ENCODE measurements around the gene P2RY6.
"Not testable (repeated sequence)": the region's sequence is repeated elsewhere in the genome, so short reads cannot be mapped to it uniquely, and the experiment has no call there.

The P2RY6 gene

GRCh38 chr11:73271936-73272679 is at the start of gene P2RY6:
Gene P2RY6 (plus strand): TSS chr11:73272338. CDS start chr11:73296519, 24,181 bp downstream.
- peak; percentile 47 for DNase-seq (ENCODE audit: low spot score)

- DNase-seq (ENCODE audit: low spot score), result no peak
These were observed 48.0 kb upstream of the P2RY6 start for GRCh38 chr11:73223998-73224730.

GRCh38 chr11:73225001-73225686 is 47.0 kb upstream of the P2RY6 start:
- no peak for DNase-seq (ENCODE audit: low spot score)

DNA sequence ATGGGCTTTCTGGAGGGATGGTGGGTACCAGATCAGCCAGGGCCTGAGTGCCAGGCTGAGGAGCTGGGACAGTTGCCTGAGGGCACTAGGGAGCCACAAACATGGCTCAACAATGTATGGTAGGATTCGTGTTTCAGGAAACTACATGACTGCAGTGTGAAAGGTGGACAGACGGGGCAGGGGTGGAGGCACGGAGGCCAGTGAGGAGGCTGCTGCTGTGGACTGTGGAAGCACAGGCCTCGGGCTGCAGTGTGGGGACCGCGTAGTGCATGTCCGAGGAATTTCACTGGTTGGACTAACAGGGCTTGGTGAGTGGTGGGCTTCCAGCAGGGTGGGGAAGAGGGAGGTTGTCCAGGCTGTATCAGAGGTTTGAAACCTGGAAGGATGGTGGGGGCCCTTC is 46.3 kb upstream of the P2RY6 start:
- DNase-seq (ENCODE audit: low spot score), result no peak

GRCh38 chr11:73226297-73227006 is 45.7 kb upstream of the P2RY6 start:
- DNase-seq (ENCODE audit: low spot score), result no peak

DNA sequence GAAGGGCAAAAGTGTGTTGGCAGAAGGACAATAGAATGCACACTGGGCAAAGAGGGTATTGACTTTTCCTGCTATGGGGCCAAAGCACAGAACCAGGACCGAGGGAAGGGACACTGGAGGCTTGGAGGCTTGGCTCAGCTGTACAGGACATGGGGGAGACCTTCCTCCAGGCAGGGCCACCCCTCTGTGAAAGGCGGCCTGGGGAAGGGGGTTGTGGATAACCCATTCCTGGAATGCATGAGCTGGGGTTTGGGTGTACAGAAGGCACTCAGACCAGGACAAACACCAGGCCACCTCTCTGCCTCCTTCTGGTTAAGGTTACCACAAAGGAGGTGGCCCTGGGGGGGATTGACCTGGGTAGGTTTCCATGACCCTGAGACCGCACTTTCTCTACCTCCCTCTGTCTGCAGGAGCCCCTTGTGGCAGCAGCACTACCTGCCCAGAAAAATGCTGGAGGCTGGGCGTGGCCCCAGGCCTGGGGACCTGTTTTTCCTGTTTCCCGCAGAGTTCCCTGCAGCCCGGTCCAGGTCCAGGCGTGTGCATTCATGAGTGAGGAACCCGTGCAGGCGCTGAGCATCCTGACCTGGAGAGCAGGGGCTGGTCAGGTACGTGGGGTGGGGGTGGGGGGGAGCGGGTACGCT is 44.4 kb upstream of the P2RY6 start:
- DNase-seq (ENCODE audit: low spot score), result peak; percentile 3

DNA sequence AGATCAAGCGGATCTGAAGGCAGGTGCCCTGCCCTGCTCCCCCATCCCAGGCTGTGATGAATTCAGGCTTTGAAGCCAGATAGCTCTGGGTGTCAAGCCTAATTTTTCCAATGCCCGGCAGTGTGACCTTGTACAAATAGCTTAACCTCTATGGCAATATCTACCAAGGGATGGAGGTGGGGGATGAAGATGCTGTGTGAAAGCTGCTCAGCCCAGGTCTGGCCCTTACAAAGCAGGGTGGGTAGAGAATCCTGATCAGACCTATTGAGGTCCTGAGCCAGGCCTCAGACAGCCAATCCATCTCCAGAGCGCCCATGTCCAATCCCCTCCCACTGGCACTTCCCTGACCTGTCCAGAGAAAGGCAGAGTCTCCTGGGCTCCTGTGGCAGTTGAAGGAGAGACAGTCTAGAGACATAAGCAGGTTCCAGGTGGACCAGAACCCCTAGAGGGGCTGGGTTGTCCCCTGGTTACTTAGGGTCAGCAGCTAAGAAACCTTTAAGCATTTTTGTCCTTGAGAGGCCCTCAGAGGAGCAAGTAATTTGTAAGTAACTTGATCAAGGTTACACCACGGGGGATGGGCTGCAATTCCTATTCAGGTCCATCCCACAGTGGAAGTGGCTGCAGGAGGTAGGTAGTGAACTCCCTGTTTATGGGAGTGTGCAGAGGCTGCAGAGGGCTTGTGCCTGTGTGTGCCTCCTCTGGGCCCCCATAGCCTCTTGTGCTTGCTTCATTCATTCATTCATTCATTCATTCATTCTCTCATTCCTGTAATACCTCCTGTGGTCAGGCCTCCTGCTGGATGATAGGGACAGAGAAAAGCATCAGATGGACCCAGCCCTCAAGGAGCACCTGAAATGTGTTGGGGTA is 43.6 kb upstream of the P2RY6 start:
- no peak for DNase-seq (ENCODE audit: low spot score)

- peak; percentile 0 for DNase-seq (ENCODE audit: low spot score)
These were observed 42.7 kb upstream of the P2RY6 start for GRCh38 chr11:73229321-73229895.

DNA sequence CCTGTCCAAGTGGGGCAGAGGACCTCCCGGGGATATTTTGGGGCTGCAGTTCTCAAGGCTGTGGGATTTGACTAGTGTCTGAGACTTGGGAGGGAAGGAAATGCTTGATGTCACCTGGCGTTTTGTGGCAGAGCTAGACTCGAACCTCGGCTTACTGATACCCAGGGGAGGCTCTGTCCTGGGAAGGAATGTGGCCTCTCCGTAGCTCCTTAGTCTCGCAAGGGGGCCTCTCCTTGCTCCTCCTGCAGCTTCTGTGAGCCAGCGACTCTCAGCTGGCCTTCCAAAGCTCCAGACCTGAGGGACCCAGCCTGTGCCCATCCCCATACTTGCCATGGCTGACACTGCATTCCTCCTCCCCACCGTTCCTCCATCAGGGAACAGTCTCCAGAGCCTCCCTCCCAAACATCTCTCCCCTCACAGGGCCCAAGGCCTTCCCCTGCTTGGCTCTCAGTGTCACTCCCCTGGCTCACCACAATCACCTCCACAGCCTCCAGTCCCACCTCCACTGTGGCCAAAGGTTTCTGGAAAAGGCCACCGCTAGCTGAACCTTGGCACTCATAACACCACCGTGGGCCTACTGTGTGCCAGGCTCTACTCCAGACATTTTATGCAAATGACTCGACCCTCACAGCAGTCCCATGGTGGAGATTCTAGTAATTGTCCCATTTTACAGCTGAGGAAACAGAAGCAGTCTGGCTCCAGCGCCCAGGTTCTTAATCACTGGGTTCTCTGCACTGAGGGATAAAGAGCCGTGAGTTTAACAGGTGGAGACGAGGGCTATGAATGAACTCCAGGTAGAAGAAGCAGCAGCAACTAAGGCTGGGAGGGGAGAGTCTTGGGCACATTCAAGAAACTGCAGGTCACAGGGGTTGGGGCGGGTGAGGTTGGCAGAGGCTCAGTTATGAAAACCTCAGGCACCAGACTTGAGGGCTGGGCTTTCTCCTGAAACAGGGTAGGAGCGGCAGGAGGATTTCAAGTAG is 42.0 kb upstream of the P2RY6 start:
- DNase-seq (ENCODE audit: low spot score), result peak; percentile 1

GRCh38 chr11:73230931-73231330 is 41.2 kb upstream of the P2RY6 start:
- no peak for DNase-seq (ENCODE audit: low spot score)

DNA sequence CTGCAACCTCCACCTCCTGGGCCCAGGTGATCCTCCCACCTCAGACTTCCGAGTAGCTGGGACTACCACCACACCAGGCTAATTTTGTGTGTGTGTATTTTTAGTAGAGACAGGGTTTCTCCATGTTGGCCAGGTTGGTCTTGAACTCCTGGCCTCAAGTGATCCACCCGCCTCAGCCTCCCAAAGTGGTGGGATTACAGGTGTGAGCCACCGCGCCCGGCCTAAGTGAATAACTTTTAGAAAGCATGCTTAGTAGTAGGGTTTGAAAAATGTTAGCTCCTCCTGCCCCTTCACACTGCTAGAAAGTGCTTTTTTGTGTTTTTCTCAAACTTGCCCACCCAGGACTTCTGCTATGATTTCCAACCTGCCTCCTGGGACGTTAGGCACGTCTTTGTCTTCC is 39.7 kb upstream of the P2RY6 start:
- DNase-seq (ENCODE audit: low spot score), result not testable (repeated sequence)

- DNase-seq (ENCODE audit: low spot score), result no peak
These were observed 38.9 kb upstream of the P2RY6 start for GRCh38 chr11:73233211-73233610.

GRCh38 chr11:73233692-73234470 is 38.3 kb upstream of the P2RY6 start:
- no peak for DNase-seq (ENCODE audit: low spot score)

- DNase-seq (ENCODE audit: low spot score), result no peak
These were observed 37.5 kb upstream of the P2RY6 start for GRCh38 chr11:73234471-73235181.

DNA sequence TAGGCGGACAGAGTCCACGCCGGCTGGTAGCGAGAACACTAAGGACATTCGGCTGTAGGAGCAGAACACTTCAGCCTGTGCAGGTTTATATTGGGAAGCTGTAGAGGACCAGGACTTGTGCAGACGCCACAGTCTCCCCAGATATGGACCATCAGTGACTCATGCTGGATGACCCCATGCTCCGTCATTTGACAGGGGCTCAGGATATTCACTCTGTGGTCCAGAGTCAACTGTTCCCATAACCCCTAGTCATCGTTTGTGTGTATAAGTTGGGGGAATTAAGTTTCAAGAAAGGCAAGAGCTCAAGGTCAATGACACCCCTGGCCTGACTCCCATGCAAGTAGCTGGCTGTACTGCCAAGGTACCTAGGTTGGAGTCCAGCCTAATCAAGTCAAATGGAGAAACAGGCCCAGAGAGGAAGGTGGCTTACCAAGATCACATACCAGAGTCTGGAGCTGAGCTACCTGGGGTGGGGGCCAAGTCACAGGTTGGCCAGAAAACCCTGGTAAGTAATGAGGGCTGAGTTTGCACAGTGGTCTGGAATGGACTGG is 36.8 kb upstream of the P2RY6 start:
- DNase-seq (ENCODE audit: low spot score), result no peak

DNA sequence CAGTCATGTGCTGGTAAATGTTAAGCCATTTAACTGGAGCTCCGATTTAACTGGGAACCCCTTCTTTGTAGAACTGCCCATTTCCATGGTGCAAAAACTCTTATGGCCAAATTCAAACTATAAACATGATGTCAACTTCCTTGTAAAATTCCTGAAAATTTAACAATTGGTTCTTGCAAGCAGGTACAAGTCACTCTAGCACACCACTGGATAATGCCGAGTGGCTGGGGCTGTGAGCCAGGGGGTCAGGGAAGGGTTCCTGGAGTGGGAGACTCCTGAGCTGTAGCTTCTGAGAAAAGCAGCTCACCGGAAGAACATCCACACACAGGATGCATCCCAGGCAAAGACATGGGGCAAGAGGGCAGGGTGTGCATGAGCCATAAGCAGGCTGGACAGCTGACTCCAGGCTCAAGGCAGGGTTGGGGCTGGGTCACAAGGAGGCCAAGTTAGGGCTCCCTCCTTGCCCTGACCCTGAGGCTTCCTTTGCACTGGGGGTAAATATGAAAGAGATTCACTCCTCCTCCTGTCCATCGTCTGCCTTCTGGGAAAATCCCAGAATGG is 35.9 kb upstream of the P2RY6 start:
- DNase-seq (ENCODE audit: low spot score), result no peak

DNA sequence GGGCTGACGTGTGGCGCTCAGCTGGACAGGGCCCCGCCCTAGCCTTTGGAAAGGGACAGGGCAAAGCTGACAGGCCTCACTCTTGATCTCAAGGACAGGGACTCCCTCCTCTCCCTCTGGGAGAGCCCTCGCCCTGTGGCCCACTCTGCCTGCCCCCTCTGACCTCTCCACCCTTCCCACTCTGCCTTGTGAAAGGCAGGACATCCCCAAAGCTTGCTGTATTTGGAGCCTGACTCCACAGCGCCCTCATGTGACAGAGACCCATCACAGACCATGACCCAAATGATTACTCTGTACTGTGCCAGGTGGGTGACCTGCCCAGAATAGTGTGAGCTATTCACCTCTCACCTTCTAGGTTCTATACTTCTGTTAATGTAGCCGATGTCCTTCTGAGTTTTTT is 35.3 kb upstream of the P2RY6 start:
- DNase-seq (ENCODE audit: low spot score), result peak; percentile 87
